ENCODE measurements around the gene DENND1A.

DENND1A gene

GRCh38 chr9:123419091-123419490 lies 510.8 kb downstream of the DENND1A start:
- no peak for DNase-seq

- DNase-seq: no peak
Measured at GRCh38 chr9:123418506-123418905, 511.4 kb downstream of the DENND1A start.

GRCh38 chr9:123418052-123418430 lies 511.9 kb downstream of the DENND1A start:
- DNase-seq: no peak

- no peak for DNase-seq
Measured at GRCh38 chr9:123417289-123418051, 512.5 kb downstream of the DENND1A start.

- no peak for DNase-seq
Measured at GRCh38 chr9:123416176-123416575, 513.8 kb downstream of the DENND1A start.

- no peak for DNase-seq
Measured at GRCh38 chr9:123414936-123415930, 514.7 kb downstream of the DENND1A start.

GRCh38 chr9:123414204-123414603 lies 515.7 kb downstream of the DENND1A start:
- no peak for DNase-seq

GRCh38 chr9:123412171-123412820 lies 517.6 kb downstream of the DENND1A start:
- no peak for DNase-seq

- DNase-seq: no peak
Measured at GRCh38 chr9:123411636-123412035, 518.3 kb downstream of the DENND1A start.

GRCh38 chr9:123411191-123411590 lies 518.7 kb downstream of the DENND1A start:
- no peak for DNase-seq

GRCh38 chr9:123410281-123410910 lies 519.5 kb downstream of the DENND1A start:
- no peak for DNase-seq

GRCh38 chr9:123408313-123409262 lies 521.3 kb downstream of the DENND1A start:
- no peak for DNase-seq

- DNase-seq: no peak
Measured at GRCh38 chr9:123407217-123407851, 522.6 kb downstream of the DENND1A start.

GRCh38 chr9:123406691-123407216 lies 523.2 kb downstream of the DENND1A start:
- no peak for DNase-seq

GRCh38 chr9:123406016-123406415 lies 523.9 kb downstream of the DENND1A start:
- no peak for DNase-seq

- no peak for DNase-seq
Measured at GRCh38 chr9:123402981-123403509, 526.9 kb downstream of the DENND1A start.

- DNase-seq: no peak
Measured at GRCh38 chr9:123401879-123402513, 527.9 kb downstream of the DENND1A start.

- DNase-seq: no peak
Measured at GRCh38 chr9:123400926-123401503, 528.9 kb downstream of the DENND1A start.

GRCh38 chr9:123399803-123400378 lies 530.0 kb downstream of the DENND1A start:
- DNase-seq: no peak
